AG10803 (cell line): Measurements from ENCODE around the gene ARRDC3.
"Not testable (repeated sequence)": the region's sequence is repeated elsewhere in the genome, so short reads cannot be mapped to it uniquely, and the experiment has no call there.

Source experiments
- DNase-seq: peaks from one replicate; pipeline ENCODE4 v3.0.0; 2010; ENCODE audit warnings: low read depth
- H3K4me3 ChIP-seq: 2 replicates; pipeline ENCODE4 v1.5.1; 2011; ENCODE audit warnings: mild to moderate bottlenecking, low read length, control low read depth
- TF ChIP-seq, protein P1 (sequence below): conservative IDR thresholded peaks from 2 replicates; pipeline ENCODE4 v1.5.1; 2011; ENCODE audit warnings: mild to moderate bottlenecking, low read length, control low read depth, inconsistent platforms

Gene ARRDC3

DNA sequence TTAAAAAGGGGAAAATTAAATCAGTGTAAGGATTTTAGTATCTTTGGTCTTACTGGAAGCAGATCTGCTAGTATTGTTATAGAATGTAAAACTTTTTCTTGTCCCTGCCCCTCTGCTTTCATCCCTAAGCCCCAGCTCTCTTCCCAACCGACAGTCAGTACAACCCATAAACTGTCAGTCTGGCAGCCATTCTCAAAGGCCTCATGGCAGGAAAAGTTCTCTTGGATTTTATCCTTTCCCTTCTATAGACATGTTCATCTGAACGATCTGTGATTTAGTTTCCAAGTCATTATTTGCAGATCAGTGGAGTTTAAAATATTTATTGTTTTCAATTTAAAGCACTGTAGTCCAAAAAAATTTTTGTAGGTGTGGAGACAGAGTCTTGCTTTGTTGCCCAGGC, 39.2 kb downstream of the ARRDC3 start:
- TF ChIP-seq, protein P1, sequence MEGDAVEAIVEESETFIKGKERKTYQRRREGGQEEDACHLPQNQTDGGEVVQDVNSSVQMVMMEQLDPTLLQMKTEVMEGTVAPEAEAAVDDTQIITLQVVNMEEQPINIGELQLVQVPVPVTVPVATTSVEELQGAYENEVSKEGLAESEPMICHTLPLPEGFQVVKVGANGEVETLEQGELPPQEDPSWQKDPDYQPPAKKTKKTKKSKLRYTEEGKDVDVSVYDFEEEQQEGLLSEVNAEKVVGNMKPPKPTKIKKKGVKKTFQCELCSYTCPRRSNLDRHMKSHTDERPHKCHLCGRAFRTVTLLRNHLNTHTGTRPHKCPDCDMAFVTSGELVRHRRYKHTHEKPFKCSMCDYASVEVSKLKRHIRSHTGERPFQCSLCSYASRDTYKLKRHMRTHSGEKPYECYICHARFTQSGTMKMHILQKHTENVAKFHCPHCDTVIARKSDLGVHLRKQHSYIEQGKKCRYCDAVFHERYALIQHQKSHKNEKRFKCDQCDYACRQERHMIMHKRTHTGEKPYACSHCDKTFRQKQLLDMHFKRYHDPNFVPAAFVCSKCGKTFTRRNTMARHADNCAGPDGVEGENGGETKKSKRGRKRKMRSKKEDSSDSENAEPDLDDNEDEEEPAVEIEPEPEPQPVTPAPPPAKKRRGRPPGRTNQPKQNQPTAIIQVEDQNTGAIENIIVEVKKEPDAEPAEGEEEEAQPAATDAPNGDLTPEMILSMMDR = no peak
- no peak for DNase-seq
- no peak overlapping the region for H3K4me3 ChIP-seq

DNA sequence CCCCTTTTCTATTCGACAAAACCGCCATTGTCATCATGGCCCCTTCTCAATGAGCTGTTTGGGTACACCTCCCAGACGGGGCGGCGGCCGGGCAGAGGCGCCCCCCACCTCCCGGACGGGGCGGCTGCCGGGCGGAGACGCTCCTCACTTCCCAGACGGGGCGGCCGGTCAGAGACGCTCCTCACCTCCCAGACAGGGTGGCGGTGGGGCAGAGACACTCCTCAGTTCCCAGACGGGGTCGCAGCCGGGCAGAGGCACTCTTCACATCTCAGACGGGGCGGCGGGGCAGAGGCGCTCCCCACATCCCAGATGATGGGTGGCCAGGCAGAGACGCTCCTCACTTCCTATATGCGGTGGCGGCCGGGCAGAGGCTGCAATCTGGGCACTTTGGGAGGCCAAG, 40.2 kb downstream of the ARRDC3 start:
- not testable (repeated sequence) for H3K4me3 ChIP-seq, DNase-seq

DNA sequence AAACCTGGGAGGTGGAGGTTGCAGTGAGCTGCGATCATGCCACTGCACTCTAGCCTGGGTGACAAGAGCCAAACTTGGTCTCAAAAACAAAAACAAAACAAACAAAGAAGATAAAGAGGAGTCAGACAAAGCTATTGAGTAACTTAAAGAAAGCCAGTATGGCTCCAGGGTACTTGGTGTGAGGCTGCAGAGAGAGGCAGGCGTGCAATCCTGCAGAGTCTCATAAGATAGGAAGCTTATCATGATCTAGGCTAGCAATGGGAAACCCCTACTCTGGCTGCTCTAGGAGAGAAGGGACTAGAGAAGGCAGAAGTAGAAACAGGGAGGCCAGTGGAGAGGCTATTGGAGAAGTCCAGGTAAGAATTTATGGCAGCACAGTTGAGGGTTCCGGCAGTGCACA, 42.0 kb downstream of the ARRDC3 start:
- H3K4me3 ChIP-seq = no peak overlapping the region
- TF ChIP-seq, protein P1 = no peak
- DNase-seq = no peak

DNA sequence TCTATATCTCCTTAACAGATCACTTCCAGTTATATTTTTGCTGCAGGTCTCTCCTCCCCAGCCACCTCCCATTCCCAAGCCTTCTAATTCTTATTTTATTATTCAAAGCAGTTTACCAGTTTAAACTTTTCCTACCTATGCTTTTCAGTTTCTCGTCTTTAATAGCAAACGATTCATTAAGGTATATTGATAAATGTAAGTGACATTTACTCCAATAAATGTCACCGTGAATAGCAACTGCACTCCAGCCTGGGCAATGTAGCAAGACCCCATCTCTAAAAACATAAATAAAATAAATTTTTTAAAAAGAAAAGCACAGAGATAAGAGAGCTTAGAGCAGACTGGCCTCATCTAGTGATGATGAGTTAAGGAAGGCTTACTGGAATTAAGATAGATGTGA, 42.6 kb downstream of the ARRDC3 start:
- TF ChIP-seq, protein P1 = no peak

DNA sequence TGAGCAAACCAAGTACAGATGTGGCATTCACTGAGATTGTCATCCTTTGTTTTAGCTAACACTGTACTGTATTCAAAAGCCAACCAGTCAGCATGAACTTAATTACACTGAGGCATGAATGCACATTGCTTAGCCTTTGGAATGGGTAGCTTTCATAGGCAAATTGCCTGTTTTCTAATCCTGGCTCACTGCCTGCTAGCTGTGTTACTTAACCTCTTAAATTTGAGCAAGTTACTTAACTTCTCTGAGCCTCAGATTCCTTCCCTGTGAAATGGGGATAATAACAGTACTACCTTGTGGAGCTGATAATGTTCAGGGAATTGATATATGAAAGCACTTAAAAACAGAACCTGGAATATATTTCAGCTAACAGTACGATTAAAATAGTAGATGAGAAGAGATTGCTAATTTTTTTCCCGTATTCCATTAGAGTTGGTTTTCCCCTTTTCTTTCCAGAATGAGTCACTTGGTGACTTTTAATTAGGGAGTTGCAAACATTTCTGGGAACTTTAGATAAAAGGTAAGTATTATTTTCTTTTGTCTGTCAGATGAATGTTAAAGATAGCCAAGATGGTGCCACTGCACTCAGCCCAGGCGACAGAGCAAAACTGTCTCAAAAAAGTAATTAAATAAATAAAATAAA, 43.9 kb downstream of the ARRDC3 start:
- no peak overlapping the region for H3K4me3 ChIP-seq
- peak; percentile 85 for DNase-seq
- TF ChIP-seq, protein P1 = no peak

More for the DNA sequence above, 42.6 kb downstream of the ARRDC3 start:
- DNase-seq = no peak
- no peak overlapping the region for H3K4me3 ChIP-seq

DNA sequence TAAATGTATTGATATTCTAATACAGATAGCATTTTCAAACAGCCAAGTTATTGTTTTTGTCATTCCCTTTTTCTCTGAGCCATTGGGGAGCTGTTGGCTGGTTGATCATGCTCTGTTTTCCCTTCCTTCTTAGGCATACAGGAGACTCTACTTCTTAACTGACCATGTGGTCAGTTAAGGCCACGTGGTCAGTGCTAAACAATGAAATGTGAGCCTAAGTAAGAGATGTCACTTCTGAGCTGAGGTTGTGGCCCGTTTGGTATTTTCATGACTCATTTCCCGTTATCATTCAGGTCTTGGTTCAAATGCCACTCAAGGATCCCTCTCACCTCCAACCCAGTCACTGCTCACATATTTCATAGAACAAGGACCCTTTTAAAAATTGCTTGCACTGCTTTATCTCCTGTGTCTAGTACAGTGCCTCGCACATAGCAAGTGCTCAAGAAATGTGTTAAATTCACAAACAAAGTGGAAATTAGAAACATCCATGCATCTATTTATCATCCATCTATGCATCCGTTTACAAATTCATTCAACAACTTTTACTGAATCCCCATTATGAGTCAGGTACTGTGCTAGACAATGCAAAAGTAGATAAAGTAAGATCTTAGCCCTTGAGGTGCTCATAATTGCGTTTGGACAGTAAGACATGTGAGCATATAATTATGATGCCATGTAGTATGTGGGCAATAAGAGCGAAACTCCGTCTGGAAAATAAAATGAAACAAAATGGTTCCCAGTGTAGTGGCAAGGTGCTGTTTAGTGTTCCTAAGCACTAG, 50.7 kb downstream of the ARRDC3 start:
- no peak overlapping the region for H3K4me3 ChIP-seq
- peak; percentile 52 for DNase-seq
- TF ChIP-seq, protein P1 = no peak

DNA sequence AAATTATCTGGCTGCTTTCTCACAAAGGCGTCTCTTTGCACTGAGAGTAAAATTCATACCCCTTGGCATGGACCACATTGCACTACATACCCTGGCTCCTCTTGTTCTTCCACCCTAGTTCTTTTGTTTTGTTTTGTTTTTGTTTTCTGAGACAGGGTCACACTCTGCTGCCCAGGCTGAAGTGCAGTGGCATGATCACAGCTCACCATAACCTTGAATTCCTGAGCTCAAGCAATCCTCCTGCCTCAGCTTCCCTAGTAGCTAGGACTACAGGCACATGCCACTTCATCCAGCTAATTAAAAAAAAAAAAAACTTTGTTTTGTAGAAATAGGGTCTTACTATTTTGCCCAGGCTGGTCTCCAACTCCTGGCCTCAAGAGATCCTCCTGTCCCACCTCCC, 51.4 kb downstream of the ARRDC3 start:
- no peak overlapping the region for H3K4me3 ChIP-seq
- TF ChIP-seq, protein P1 = no peak
- no peak for DNase-seq
